Stimulated activated CD4-positive, alpha-beta T cell treated with anti-CD3 and anti-CD28 coated beads, Interleukin-4, amount 100 ng/mL, for 48 hours (primary cell): Measurements from ENCODE around the gene PLAGL2.
A peak's percentile ranks its signal among the peaks of the same experiment; 100 is the strongest.
"Not testable (repeated sequence)": the region's sequence is repeated elsewhere in the genome, so short reads cannot be mapped to it uniquely, and the experiment has no call there.

ENCODE experiments used
- DNase-seq, 2 donors: peaks; one replicate each; pipeline ENCODE4 v3.0.0-alpha.2; 2020; ENCODE audit warnings: low read depth in 2 of 2

Gene PLAGL2

GRCh38 chr20:32207626-32208498 lies at the start of gene PLAGL2, which contains the start of gene POFUT1:
Gene PLAGL2 (minus strand): TSS chr20:32207743. CDS start chr20:32202178, 5,565 bp downstream.
Gene POFUT1 (plus strand): TSS chr20:32207880. CDS start chr20:32207942, 62 bp downstream.
- DNase-seq = peak; percentile 86 to 88

- DNase-seq = peak; percentile 73 to 88
Measured at GRCh38 chr20:32252189-32252588, 44.6 kb upstream of the PLAGL2 start.

- DNase-seq = no peak
Measured at GRCh38 chr20:32251470-32251869, 43.9 kb upstream of the PLAGL2 start.

GRCh38 chr20:32249030-32249738 lies 41.6 kb upstream of the PLAGL2 start:
- peak in 1 of 2 donors; percentile 30 for DNase-seq

- no peak for DNase-seq
Measured at GRCh38 chr20:32248043-32248442, 40.5 kb upstream of the PLAGL2 start.

- DNase-seq = not testable (repeated sequence)
Measured at GRCh38 chr20:32246208-32246607, 38.7 kb upstream of the PLAGL2 start.

- DNase-seq = no peak
Measured at GRCh38 chr20:32244959-32245358, 37.4 kb upstream of the PLAGL2 start.

GRCh38 chr20:32244150-32244823 lies 36.7 kb upstream of the PLAGL2 start:
- no peak for DNase-seq

GRCh38 chr20:32241807-32242206 lies 34.3 kb upstream of the PLAGL2 start:
- DNase-seq = no peak

- no peak for DNase-seq
Measured at GRCh38 chr20:32240205-32240604, 32.7 kb upstream of the PLAGL2 start.

- DNase-seq = no peak
Measured at GRCh38 chr20:32238483-32239425, 31.2 kb upstream of the PLAGL2 start.

GRCh38 chr20:32237419-32237818 lies 29.9 kb upstream of the PLAGL2 start:
- DNase-seq = no peak

GRCh38 chr20:32236819-32237218 lies 29.3 kb upstream of the PLAGL2 start:
- no peak for DNase-seq

GRCh38 chr20:32236048-32236533 lies 28.5 kb upstream of the PLAGL2 start:
- no peak for DNase-seq

GRCh38 chr20:32235331-32236047 lies 27.9 kb upstream of the PLAGL2 start:
- no peak for DNase-seq

GRCh38 chr20:32234135-32234808 lies 26.7 kb upstream of the PLAGL2 start:
- no peak for DNase-seq

- DNase-seq = no peak
Measured at GRCh38 chr20:32233286-32233685, 25.7 kb upstream of the PLAGL2 start.

- peak in 1 of 2 donors; percentile 17 for DNase-seq
Measured at GRCh38 chr20:32232326-32232886, 24.9 kb upstream of the PLAGL2 start.

- DNase-seq = peak in 1 of 2 donors; percentile 48
Measured at GRCh38 chr20:32231847-32232246, 24.3 kb upstream of the PLAGL2 start.
